Effector CD4-positive, alpha-beta T cell (primary cell): Measurements from ENCODE around the gene PLA2G4E.

ENCODE experiments used
- DNase-seq: peaks from one replicate; pipeline ENCODE4 v3.0.0-alpha.2; 2020

PLA2G4E gene

DNA sequence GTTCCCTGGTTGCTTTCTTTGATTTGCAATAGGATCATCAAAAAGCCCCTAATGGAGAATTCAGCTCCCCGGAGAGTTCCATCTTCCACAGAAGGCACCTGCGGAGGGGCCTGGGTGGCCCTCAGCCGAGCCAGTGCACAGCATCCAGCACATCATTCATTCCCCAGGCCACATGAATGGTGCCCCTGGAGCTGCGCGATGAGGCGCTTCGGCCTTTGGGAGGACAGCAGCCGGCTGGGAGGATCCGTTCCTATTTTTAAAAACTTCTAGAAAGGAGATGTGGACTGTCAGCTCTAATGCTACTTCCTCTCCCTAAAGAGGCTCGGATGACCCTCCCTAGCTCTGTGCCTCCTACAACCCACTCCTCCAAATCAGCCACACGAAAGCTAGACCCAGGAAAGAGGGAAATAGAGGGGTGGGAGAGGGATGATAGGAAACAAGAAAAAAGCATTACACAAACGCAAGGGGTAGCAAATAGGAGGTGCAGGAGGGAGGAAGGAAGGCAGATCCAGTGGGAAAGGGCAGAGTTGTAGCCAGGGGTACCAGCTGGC, 68.8 kb downstream of the PLA2G4E start:
- DNase-seq, result no peak

DNA sequence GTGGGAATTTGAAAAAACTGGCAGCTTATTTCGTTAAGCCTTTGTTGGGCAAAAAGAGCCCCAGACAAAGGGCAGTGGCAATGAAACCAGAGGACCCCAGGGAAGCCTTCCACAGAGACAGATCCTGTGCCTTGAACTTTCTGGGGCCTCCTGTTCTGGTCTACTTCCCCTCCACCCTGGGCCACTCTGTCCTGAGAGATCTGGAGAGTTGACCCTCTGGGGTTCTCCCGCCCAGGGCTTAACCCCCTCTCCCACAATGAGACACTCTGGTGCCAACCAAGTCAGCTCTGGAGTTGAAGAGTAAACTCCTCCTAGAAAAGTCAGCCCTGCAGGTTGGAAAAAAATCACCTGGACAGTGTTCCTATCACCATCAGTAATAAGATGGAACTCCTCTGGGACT, 69.3 kb downstream of the PLA2G4E start:
- no peak for DNase-seq

DNA sequence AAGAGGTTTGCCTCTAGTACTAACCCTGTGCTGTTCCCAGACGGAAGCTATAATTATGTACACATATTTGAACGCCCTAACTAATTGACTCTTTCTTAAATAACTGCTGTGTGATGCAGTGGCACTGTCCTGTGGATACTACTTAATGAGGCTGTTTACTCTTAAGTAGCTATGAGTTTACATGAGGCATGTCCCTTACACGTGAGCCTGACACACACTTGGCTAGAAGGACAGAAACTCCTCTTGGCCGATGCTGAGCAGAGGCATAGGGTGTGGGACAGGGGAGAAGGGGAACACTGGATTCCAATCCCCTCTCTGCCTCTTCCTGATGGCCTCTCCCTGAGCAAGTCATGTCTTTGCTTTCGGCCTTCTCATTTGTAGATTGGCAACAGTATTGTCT, 70.4 kb downstream of the PLA2G4E start:
- no peak for DNase-seq

DNA sequence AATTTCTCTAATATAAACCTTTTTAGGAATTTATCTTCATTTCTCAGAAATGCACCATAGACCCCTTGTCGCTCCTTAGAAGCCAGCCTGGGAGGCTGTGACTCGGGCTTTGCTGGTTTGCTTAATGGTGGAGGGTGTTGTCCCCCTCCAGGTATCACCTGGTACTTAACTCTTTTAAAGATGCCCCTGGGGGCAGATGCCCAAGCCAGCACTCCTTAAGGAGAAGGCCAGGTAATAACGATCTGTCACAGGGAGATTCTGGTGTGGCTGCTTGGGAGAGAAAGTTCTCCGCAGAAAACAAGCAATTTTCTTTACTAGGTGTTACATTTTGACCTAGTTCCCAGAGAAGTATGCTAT, 70.7 kb downstream of the PLA2G4E start:
- DNase-seq, result no peak

DNA sequence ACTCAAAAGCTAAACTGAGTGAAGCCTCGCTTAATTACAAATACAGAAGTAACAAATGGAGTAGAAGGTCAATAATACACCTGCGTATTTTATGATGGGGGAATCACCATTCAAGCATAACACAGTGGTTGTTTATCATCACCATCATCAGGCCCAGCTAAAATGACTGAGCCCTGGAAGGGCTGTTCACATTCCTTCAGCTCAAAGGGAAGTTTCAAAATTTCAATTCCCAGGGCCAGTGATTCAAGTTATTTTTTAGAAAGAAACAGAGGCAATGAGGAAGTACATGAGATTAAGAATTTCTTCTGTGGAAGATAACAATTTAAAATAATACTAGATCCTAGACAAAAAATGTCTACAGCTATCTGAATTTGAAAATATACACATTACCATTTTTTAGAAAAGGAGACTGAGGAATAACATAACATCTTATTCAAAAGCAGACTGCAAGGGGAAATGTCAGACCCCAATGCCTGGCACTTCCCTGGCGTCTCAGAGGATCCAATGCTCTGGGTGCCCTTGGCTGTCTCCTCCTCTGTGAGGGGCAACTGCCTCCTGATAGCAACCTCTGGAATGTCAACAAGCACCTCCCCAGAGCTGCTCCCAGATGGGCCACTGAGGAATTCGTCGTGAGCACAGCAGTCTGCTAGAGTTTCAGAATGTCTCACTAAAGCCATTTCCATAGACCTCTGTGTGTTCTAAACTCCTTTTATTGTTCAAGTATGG, 71.3 kb downstream of the PLA2G4E start:
- DNase-seq, result no peak

DNA sequence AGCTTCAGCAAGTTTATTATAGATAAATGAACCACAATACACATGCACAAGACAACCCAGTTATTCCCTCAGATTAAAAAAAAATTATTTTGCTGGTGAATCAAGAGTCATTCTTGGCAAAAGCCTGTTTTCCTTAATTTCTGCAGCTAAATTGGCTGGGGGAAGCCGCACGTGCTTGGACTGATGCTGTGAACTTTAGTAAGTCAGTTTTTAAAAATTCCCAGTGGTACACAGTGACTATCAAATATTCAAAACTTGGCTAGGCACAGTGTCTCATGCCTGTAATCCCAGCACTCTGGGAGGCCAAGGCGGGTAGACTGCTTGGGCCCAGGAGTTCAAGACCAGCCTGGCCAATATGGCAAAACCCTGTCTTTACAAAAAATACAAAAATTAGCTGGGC, 72.4 kb downstream of the PLA2G4E start:
- DNase-seq, result no peak

DNA sequence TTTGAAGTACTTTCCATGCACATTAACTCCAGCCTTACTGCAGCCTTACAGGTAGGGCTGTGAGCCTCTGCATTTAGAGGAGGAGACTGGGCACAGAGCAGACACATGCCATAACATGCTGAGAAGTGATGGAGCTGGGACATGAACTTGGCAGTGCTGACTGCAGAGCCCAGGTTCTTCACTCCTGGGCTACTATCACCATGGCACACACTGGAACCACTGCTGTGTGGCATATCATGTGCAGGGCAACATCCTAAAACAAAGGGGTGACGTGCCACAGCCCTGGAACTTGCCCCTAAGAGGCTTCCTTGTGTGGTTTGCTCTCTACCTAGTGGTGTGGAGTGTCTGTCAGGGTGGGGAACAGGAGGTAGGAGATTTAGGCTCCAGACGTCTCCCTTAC, 73.9 kb downstream of the PLA2G4E start:
- no peak for DNase-seq

DNA sequence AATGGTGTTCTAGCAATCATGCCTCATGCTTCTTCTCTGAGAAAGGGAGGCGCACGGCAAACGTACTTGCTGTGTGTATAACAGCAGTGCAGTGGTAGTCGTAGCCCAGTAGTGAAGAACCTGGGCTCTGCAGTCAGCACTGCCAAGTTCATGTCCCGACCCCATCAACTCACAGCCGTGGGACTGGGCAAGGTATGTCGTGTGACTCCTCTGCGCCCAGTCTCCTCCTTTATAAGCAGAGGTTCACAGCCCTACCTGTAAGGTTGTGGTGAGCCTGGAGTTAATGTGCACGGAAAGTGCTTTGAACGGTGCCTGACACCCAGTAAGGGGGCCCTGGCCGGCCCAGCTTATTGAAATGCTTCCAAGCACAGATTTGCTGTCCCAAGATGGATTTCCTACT, 75.1 kb downstream of the PLA2G4E start:
- DNase-seq, result no peak

DNA sequence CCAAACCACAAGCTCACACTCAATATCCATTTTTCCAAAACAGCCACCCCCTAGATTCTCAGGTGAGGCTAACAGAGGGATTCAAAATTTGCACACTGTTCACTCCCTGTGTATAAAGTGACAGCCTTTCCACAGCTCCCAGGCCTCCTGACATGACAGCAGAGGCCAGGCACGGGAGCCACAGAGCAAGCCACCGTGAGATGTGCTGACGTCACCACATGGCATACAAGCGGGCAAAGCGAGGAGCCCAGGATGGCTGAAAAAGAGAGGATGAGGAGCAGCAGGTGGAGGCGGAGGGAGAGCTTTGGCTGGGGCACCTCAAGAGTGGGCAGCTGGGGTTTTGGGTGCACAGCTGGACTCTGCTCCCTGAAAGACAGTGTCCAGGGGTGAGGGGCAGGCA, 75.6 kb downstream of the PLA2G4E start:
- no peak for DNase-seq

DNA sequence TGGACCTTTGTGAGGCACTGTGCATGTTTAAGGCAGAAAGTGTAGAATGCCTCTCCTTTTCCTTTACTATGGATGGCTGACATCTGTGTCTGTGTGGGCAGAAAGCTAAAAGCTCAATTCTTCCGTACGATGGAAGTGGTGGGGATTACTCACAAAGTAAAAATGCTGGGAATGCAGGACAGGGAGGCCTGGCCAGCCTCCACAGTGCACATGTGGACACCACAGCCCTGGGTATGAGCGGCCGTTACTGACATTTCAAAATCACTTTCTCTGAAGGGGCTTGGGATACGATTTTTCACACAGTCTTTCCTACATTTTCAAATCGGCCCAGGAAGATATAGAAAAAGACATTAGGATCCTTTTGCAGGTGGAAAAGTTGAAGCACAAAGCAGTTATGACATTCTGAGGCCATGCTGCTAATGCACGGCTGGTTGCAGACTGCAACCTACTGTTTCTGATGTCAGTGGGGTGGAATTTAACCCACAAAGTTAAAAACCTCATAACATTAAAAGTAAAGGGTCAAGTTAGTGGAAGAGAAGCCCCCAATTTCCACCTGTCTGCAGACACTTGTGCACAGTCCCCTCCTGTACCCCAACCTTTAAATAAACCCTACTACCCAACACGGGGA, 76.4 kb downstream of the PLA2G4E start:
- DNase-seq, result no peak

DNA sequence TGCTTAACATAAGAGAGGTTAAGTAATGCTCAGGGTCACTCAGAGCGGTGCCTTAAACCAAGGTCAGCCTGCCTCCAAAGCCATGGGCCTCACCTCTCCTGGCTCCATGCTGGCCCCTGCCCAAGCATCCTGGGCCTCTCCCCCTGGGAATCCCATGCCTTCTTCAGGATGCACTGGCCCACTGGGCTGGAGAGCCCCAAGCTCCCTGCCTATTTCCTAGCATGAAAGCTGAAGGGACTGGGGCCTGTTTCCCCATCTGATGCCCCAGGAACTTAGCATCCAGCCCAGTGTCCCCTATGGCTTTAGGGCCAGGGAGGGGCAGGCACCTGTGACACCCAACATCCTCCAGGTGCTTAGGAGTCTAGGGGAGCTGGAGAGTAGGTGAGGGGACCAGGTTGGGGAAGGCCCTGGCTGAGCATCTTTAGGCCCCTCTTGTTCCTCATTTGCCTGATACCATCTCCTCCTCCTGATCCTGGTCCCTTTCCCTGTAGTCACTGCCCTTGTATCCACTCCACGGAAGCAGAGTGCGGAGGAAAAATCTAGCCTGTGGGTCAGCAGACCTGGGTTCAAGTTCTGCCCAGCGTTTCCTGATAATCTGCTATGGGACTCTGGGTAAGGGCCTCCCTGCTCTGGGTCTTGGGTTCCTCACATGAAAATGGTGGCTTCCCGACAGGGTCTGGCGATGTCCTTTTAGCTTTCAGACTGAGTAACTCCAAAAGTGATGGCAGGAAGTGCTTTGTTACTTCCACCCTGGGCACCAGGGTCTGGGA, 77.1 kb downstream of the PLA2G4E start:
- no peak for DNase-seq

DNA sequence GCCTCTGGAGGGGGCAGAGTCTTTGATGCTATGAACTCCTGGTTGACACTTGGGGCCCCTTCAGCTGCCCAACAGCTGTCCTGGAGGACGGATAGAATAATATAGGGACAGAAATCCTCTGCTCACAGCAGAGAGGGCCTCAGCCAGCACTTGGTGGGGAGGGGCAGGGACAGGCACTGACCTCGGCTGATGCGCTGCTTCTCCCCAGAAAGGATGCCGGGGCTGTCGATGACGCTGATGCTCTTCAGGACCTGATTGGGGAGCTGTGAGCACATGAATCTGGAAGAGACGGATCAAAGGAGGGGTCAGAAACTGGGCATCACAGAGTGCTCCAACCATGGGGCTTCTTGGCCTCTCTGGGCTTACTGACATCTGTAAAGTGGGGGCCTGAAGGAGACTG, 78.0 kb downstream of the PLA2G4E start:
- no peak for DNase-seq

DNA sequence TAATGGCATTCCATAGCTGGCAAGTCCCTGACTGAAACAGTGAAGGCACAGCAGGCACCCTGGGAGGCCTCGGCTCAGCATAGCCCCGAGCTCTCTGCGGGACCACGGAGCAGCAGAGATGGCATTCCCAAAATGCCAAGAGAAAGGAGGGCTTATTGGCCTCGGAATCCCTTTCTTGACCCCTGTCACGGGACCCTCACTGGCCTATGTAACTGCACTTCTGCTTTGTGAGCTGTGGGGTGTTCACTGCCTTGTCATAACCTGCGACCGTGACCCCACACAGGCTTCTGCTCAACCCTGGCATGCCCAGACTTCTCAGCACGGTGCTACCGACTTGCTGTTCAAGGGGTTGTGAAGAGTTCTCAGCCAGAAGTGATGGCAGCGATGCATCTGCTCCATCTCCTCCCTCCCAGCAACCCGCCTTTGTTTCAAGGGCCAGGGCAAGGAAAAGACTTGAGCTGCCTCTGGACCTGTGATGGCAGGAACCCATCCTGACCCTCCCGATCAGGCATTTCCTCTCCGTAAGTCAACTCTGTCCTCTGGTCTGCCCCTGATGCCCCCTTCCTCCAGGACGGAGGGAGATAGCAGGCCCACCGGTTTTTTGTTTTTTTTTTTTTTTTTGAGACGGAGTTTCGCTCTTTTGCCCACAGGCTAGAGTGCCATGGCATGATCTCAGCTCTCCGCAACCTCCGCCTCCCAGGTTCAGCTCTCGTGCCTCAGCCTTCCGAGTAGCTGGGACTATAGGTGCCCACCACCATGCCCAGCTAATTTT, 79.0 kb downstream of the PLA2G4E start:
- DNase-seq, result no peak

DNA sequence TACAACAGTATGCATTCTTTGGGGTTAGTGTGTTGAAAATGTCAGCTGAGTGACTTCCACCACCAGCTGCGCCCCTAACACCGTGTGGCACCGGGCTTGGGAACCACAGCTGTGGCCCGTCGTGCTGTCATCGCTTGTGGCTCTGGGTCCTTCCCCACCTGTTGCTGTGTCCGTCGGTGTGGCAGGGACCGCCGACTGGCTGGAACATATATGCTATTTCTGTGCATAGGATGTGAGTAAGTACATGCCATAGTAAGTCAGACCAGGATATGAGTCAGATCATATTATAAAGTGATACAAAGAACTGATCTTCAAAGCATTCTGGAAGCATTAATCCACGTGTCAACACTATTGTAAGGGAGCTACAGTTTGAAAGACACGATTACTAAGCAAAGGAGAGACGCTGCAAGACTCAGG, 80.4 kb downstream of the PLA2G4E start:
- DNase-seq, result peak; percentile 37

DNA sequence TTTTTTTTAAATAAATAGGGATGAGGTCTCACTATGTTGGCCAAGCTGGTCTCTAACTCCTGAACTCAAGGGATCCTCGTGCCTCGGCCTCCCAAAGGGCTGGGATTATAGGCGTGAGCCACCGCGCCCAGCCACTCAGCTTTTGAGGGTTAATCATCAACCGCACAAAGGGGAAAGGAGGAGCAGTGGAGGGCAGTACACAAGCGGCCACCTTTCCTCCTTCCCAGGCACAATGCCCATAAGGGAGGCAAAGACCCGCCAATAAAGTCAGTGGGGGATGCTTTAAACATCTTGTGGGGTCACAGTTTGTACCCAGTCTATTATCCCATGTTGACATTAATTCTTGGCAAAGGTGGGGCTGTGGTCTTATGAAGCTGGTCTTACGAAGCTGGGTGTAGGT, 80.9 kb downstream of the PLA2G4E start:
- DNase-seq, result no peak

DNA sequence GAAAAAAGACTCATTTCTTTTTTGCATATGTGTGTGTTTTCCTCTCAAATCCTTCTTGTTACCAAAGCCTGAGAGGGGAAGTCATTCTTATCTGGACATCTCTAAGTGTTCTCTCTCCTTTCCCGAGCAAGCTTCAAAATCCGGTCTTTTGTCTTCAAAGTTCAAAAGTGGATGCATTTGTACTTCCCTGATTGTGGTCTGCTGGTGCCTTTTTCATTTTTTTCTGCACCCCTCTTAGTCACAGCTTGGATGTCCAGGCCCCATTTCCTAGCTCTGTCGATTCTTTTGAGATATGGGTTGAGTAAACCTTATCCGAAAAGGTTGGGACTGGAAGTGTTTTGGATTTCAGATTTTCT, 83.3 kb downstream of the PLA2G4E start:
- no peak for DNase-seq

DNA sequence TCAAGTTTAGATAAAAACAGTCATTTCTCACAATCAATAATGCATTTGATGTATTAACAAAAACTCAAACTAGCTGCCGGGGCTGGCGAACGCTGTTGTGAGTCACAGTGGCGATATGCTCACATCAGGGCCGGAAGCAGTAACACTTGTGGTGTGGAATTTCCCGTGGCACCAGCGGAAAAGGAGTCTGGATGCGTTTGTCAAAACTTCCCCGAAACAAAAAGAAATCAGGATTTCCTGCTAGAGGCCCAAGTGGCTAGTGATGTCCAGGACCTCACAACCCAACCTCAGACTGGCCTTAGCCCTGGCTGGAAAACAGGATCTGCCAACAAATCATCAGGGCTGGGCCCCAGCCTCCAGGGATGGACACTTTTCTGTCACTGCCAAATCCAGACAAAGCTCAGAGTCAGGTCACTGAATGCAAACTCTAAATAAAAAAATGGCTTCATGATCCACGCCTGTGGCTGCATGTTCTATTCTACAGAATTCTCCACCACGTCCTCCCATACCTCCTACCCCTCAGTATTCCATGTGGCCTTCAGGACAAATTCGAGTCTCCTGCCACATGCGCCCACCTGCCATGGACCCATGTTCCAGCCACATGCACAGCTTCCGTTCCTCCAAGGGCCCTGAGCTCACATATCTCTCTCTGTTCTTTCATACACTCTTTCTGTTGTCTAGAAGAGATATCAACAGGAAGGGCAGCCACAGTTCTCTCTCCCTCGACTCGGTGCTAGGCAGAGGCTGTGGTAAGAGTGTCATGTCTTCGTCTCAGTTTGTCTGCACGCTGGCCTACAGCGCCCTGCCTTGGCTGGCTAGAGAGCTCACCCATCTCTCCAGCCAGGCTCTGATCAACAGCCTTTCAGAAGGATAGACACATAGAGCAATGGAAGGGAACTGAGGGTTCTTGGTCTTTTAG, 83.9 kb downstream of the PLA2G4E start:
- peak; percentile 81 for DNase-seq

DNA sequence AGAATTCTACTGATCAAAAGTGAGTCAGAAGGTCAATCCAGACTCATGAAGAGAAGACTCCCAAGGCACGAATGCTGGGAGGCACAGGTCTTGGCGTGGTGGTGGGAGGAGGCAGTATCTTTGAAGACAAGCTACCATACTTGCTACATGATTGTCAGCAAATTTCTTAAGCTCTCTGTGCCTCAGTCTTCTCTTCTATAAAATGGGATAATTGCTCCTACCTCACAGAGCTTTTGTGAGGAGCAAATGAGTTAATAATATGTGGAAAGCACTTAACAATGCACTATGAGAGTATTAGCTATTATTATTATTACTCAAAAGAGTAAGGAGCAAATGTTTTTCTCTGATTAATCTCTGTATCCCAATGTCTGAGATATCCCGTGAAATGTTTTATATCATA, 84.7 kb downstream of the PLA2G4E start:
- no peak for DNase-seq

DNA sequence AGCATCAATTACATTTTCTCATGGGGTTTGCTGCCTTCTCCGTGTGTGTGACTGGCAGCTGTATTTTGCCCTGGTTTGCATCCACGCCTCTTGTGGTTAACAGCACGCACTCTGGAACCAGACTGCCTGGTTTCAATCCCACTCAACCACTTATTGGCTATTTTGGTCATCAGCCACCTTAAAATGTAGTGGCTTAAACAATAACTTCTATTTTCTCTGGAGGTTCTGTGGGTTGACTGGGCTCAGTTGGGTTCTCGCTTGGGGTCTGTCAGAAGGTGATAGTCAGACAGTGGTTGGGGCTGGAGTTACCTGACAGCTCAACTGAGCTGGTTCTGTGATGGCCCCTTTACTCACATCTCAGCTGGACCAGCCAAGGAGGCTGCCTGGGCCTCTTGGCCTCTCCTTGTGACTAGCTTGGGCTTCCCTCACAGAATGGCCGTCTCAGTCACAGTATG, 85.2 kb downstream of the PLA2G4E start:
- DNase-seq, result no peak

DNA sequence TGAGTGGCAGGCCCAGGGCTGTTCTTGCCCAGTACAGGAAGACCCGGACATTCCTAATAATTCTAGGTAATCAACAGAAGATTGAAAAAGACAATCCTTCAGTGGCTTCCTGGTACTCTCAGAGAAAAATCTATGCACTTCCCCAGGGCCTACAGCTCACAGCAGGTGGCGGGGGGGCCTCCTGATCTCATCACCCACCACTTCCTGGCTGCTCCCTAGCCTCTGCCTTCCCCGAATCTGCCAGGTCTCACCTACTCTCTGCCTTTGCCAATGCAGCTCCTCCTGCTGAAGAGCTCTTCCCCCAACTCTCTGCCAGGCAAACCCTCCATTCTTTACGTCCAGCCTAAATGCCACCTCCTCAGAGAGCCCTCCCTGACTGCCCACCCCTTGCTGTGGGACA, 86.0 kb downstream of the PLA2G4E start:
- peak; percentile 74 for DNase-seq

DNA sequence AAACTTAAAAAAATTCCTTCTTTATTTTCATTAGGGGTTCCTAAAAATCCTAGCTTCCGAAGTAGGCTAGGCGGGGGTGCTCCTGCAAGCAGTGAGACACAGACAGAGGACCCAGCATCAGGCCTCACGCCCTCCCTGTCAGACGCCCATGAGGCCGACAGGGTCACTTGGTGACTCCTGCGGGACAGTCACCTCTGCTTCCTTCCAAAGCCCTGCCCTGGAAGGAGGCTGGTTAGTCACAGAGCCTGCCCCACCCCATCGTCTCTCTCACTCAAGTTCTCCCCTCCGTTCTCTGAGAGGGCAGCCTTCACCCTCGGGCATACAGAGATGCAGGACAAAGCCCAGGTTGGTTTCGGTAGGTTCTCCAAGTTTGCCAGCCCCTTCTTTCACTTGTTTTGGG, 87.1 kb downstream of the PLA2G4E start:
- DNase-seq, result no peak

DNA sequence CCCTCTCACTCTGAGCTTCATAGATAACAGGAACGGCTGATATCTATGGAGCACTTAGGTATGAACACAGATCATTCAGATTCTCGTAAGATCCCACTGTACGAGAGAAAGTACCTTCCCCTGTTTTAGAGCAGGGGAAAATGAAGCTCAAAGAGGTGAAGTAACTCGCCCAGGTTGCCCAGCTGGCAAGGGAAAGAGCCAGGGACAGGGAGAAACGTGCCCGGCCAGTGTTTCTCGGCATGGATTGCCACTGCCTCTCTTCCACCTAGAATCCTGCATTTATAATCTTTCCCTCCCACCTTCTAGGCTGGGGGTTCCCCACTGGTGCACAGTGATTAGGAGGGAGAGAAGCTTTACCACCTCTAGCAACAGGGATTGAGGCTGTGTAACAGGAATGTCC, 87.5 kb downstream of the PLA2G4E start:
- DNase-seq, result no peak
